Panc1 (cell line): ENCODE results near the gene RIMOC1. TPM values are rescaled to one million over a fixed set of nuclear protein-coding genes. Genes with fewer than 3 reads are reported as not detected.

Experiments used
- ATAC-seq: fragments of 200-7000 bp; cut with Tn5 transposase; 2 replicates; pipeline ENCODE4 v1.9.1; 2020; ENCODE audit warnings: mild to moderate bottlenecking, moderate library complexity
- BruUV-seq: library from RNA; stranded (reverse); fragments of 400-500 nt; replicated peaks from 2 replicates; lab custom pipeline; 2021; lab: Mats Ljungman, UMichigan
- CTCF ChIA-PET: fragments of 300-600 bp; sonication (Branson Sonifier 250); formaldehyde crosslinking; loops from one replicate; lab custom pipeline; 2022; ENCODE audit warnings: antibody characterized with exemption; lab: Charles Lee
- POLR2A ChIA-PET: fragments of 300-600 bp; sonication (Branson Sonifier 250); formaldehyde crosslinking; loops from one replicate; lab custom pipeline; 2022; ENCODE audit warnings: antibody characterized with exemption; lab: Charles Lee
- DNase-seq: peaks from one replicate; pipeline ENCODE4 v3.0.0-alpha.2; 2010; ENCODE audit warnings: low read depth, low spot score
- H3K27ac ChIP-seq: 2 replicates; pipeline ENCODE4 v1.5.1; 2011; ENCODE audit warnings: mild to moderate bottlenecking, low read length, inconsistent platforms
- H3K27me3 ChIP-seq: fragments of 200-500 bp; sonication (Bioruptor generic); 2 replicates; pipeline ENCODE4 v1.6.0; 2014; ENCODE audit warnings: low read length, inconsistent platforms; ENCODE audit not compliant: control insufficient read depth, insufficient read depth
- H3K36me3 ChIP-seq: fragments of 200-500 bp; sonication (Bioruptor generic); 2 replicates; pipeline ENCODE4 v1.5.1; 2014; ENCODE audit warnings: inconsistent platforms, mild to moderate bottlenecking, low read length, moderate library complexity; ENCODE audit not compliant: control insufficient read depth, insufficient read depth
- H3K4me1 ChIP-seq: 2 replicates; pipeline ENCODE4 v1.5.1; 2011; ENCODE audit warnings: inconsistent platforms, mild to moderate bottlenecking, low read length, moderate library complexity; ENCODE audit not compliant: control insufficient read depth, insufficient read depth
- H3K4me3 ChIP-seq, 2 experiments: 2 replicates each; pipeline ENCODE4 v1.5.1; 2011 to 2012; ENCODE audit warnings: low read depth in 2 of 2, low read length in 2 of 2, mild to moderate bottlenecking in 2 of 2, inconsistent platforms in 1 of 2, moderate library complexity in 1 of 2
- H3K9me3 ChIP-seq: fragments of 200-500 bp; sonication (Bioruptor generic); 2 replicates; pipeline ENCODE4 v1.5.1; 2014; ENCODE audit warnings: low read depth, mild to moderate bottlenecking, inconsistent platforms, low read length, moderate library complexity; ENCODE audit not compliant: control insufficient read depth, insufficient read depth
- POLR2AphosphoS5 ChIP-seq: IDR thresholded peaks from 2 replicates; pipeline ENCODE4 v1.6.1; 2012; ENCODE audit warnings: mild to moderate bottlenecking, low read depth, low read length, moderate library complexity
- SIN3A ChIP-seq: IDR thresholded peaks from 2 replicates; pipeline ENCODE4 v1.6.1; 2012; ENCODE audit warnings: low read depth, mild to moderate bottlenecking, low read length, moderate library complexity, borderline replicate concordance; ENCODE audit not compliant: insufficient read depth
- TCF7L2 ChIP-seq: IDR thresholded peaks from 2 replicates; pipeline ENCODE4 v1.6.1; 2011; ENCODE audit warnings: mild to moderate bottlenecking, low read depth, low read length, inconsistent platforms
- in situ Hi-C: cut with HindIII; loops from 2 replicates; pipeline ENCODE4 v1.10.0; 2016; ENCODE audit warnings: low sequenced_read_pairs, low pct_unique_long_range_greater_than_20kb
- intact Hi-C: fragments of 100-400 bp; cut with micrococcal nuclease; formaldehyde crosslinking; loops from one replicate; pipeline ENCODE4 v1.10.0; 2022; ENCODE audit not compliant: unreplicated experiment
- total RNA-seq: library from RNA; stranded (reverse); gene quantifications from one replicate; pipeline ENCODE4 v1.2.1, GENCODE V29; 2021; ENCODE audit not compliant: unreplicated experiment
- TF ChIP-seq, protein P1 (sequence below): fragments of 450-650 bp; IDR thresholded peaks from 2 replicates; pipeline ENCODE4 v1.5.1; 2017; ENCODE audit warnings: mild to moderate bottlenecking
- TF ChIP-seq, protein P2 (sequence below), 2 experiments: IDR thresholded peaks; 2 replicates each; pipeline ENCODE4 v1.6.1; 2011 to 2012; ENCODE audit warnings: low read depth in 2 of 2, control low read depth in 1 of 2, low read length in 1 of 2, mild to moderate bottlenecking in 1 of 2, moderate library complexity in 1 of 2; ENCODE audit not compliant: insufficient read depth in 1 of 2

RIMOC1 gene
- total RNA-seq, 1 experiment from 2014 or later = 24.5 TPM

DNA sequence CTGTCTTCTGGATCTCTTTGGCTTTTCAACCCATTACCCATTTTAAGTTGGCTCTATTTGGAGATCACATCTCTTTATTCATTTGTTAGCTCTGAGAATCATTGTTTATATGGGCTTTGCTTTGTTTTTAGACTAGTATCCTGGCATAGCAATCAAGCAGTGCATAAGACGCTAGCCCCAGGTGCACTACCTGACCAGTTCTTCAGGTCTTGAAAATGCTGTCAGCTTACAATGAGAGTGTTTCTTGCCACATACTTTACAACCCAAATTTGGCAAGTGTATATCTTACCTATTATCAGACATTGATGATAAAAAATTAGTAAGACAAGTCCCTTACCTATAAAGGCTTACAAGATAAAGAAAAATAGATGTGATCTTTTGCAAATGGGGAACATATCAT is 46.2 kb upstream of the RIMOC1 start:
- in situ Hi-C loops (no loop called here), intact Hi-C loops (loop anchor here (2.0 to 5.0 kb wide), 4 partner anchors 67 to 1029 kb away; partner anchors contain the start of gene FBXO4)
- POLR2A ChIA-PET = interaction anchor here (0.6 kb wide), 1 partner anchor 1742 kb away, joined by 5 read pairs; no protein-coding TSS in a partner anchor
- Histone ChIP-seq H3K4me1 (no peaks in the 10 kb centered on the region), H3K27ac (no peak overlapping the region), H3K9me3 (no peaks in the 10 kb centered on the region), H3K27me3 (no peaks in the 10 kb centered on the region), H3K36me3 (no peaks in the 10 kb centered on the region; the same call in 1 of the 2 replicates), H3K4me3 (no peak overlapping the region)
- no peak for TF ChIP-seq TCF7L2
- TF ChIP-seq SIN3A = no peak
- no peak for TF ChIP-seq POLR2AphosphoS5
- TF ChIP-seq, protein P1, sequence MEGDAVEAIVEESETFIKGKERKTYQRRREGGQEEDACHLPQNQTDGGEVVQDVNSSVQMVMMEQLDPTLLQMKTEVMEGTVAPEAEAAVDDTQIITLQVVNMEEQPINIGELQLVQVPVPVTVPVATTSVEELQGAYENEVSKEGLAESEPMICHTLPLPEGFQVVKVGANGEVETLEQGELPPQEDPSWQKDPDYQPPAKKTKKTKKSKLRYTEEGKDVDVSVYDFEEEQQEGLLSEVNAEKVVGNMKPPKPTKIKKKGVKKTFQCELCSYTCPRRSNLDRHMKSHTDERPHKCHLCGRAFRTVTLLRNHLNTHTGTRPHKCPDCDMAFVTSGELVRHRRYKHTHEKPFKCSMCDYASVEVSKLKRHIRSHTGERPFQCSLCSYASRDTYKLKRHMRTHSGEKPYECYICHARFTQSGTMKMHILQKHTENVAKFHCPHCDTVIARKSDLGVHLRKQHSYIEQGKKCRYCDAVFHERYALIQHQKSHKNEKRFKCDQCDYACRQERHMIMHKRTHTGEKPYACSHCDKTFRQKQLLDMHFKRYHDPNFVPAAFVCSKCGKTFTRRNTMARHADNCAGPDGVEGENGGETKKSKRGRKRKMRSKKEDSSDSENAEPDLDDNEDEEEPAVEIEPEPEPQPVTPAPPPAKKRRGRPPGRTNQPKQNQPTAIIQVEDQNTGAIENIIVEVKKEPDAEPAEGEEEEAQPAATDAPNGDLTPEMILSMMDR = no peak
- TF ChIP-seq, protein P2, sequence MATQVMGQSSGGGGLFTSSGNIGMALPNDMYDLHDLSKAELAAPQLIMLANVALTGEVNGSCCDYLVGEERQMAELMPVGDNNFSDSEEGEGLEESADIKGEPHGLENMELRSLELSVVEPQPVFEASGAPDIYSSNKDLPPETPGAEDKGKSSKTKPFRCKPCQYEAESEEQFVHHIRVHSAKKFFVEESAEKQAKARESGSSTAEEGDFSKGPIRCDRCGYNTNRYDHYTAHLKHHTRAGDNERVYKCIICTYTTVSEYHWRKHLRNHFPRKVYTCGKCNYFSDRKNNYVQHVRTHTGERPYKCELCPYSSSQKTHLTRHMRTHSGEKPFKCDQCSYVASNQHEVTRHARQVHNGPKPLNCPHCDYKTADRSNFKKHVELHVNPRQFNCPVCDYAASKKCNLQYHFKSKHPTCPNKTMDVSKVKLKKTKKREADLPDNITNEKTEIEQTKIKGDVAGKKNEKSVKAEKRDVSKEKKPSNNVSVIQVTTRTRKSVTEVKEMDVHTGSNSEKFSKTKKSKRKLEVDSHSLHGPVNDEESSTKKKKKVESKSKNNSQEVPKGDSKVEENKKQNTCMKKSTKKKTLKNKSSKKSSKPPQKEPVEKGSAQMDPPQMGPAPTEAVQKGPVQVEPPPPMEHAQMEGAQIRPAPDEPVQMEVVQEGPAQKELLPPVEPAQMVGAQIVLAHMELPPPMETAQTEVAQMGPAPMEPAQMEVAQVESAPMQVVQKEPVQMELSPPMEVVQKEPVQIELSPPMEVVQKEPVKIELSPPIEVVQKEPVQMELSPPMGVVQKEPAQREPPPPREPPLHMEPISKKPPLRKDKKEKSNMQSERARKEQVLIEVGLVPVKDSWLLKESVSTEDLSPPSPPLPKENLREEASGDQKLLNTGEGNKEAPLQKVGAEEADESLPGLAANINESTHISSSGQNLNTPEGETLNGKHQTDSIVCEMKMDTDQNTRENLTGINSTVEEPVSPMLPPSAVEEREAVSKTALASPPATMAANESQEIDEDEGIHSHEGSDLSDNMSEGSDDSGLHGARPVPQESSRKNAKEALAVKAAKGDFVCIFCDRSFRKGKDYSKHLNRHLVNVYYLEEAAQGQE (IDR thresholded peaks at IDR 0.05; ENCODE audit: insufficient read depth in 1 of 2, low read depth in 2 of 2, low read length in 1 of 2) = no peak
- ATAC-seq = no peak
- CTCF ChIA-PET = interaction anchor here (2.2 kb wide), 1 partner anchor 199 kb away, joined by 21 read pairs; no protein-coding TSS in a partner anchor
- no TSS peak for BruUV-seq
- no peak for DNase-seq

DNA sequence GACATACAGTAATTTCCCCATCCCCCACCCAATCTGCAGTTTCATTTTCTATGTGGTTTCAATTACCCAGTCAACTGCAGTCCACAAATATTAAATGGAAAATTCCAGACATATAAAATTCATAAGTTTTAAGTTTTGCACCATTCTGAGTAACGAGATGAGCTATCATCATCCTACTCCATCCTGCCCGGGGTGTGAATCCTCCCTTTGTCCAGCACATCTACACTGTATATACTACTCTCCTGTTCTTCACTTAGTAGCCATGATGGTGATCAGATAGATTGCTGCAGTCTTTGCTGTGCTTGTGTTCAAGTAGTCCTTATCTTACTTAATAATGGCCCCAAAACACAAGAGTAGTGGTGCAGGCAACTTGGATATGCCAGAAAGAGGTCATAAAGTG is 45.3 kb upstream of the RIMOC1 start:
- POLR2A ChIA-PET = no interaction called here
- no peak for ATAC-seq

More for the DNA sequence above, 45.3 kb upstream of the RIMOC1 start:
- Histone ChIP-seq H3K27me3 (no peaks in the 10 kb centered on the region), H3K27ac (no peak overlapping the region), H3K9me3 (no peaks in the 10 kb centered on the region), H3K4me3 (no peak overlapping the region), H3K36me3 (no peaks in the 10 kb centered on the region; the same call in 1 of the 2 replicates), H3K4me1 (no peaks in the 10 kb centered on the region)
- BruUV-seq = no TSS peak
- CTCF ChIA-PET = no interaction called here
- no peak for DNase-seq
- TF ChIP-seq POLR2AphosphoS5 (no peak), TCF7L2 (no peak), SIN3A (no peak)
- TF ChIP-seq, protein P2 (IDR thresholded peaks at IDR 0.05; ENCODE audit: insufficient read depth in 1 of 2, low read depth in 2 of 2, low read length in 1 of 2) = no peak
- TF ChIP-seq, protein P1 = no peak
- intact Hi-C loops = loop anchor here (5.0 kb wide), 3 partner anchors 723 to 1028 kb away; no protein-coding TSS in a partner anchor
- in situ Hi-C loops = no loop called here
